K562 (cell line): ENCODE measurements around the gene PIN4. TPM values are rescaled to one million over a fixed set of nuclear protein-coding genes. Genes with fewer than 3 reads are reported as not detected.
A peak's percentile ranks its signal among the peaks of the same experiment; 100 is the strongest.

ENCODE experiments used
- ATF7 ChIP-seq: fragments of 450-650 bp; IDR thresholded peaks from 2 replicates; pipeline ENCODE4 v1.7.1; 2014; ENCODE audit warnings: mild to moderate bottlenecking, moderate library complexity
- CHD2 ChIP-seq: IDR thresholded peaks from 2 replicates; pipeline ENCODE4 v1.6.1; 2011; ENCODE audit warnings: low read depth, low read length
- E2F8 ChIP-seq: fragments of 450-650 bp; IDR thresholded peaks from 2 replicates; pipeline ENCODE4 v1.7.1; 2018; ENCODE audit warnings: mild to moderate bottlenecking, low read depth; ENCODE audit not compliant: partially characterized antibody
- FOXK2 ChIP-seq, 2 experiments: fragments of 450-650 bp; IDR thresholded peaks in 1 of 2; conservative IDR thresholded peaks in 1 of 2; 2 replicates each; pipeline ENCODE4 v1.6.1; 2016; ENCODE audit warnings: low read depth in 2 of 2, mild to moderate bottlenecking in 1 of 2
- HDAC1 ChIP-seq, 2 experiments: fragments of 450-650 bp; IDR thresholded peaks; 2 replicates each; pipeline ENCODE4 v1.6.1; 2016 to 2017; ENCODE audit warnings: inconsistent platforms in 1 of 2, mild to moderate bottlenecking in 1 of 2, moderate library complexity in 1 of 2
- HNRNPH1 ChIP-seq: fragments of 200-400 bp; formaldehyde crosslinking; optimal IDR thresholded peaks from 2 replicates; pipeline ENCODE3; 2017; ENCODE audit warnings: low read depth, mild to moderate bottlenecking, low read length, moderate library complexity
- JUNB ChIP-seq: fragments of 450-650 bp; formaldehyde crosslinking; conservative IDR thresholded peaks from 2 replicates; pipeline ENCODE4 v1.4.0; 2020; ENCODE audit warnings: mild to moderate bottlenecking
- KDM5B ChIP-seq: fragments of 200-600 bp; sonication (generic); IDR thresholded peaks from 2 replicates; pipeline ENCODE4 v1.6.1; 2012; ENCODE audit warnings: low read depth, mild to moderate bottlenecking, moderate library complexity, low read length, control low read depth, inconsistent platforms; ENCODE audit not compliant: insufficient replicate concordance
- NCOA2 ChIP-seq, 2 experiments: fragments of 450-650 bp; IDR thresholded peaks; 2 replicates each; pipeline ENCODE4 v1.6.1; 2018; ENCODE audit warnings: mild to moderate bottlenecking in 2 of 2, moderate library complexity in 1 of 2; ENCODE audit not compliant: partially characterized antibody in 2 of 2
- RBBP5 ChIP-seq: fragments of 200-600 bp; sonication (generic); IDR thresholded peaks from 2 replicates; pipeline ENCODE4 v1.6.1; 2012; ENCODE audit warnings: borderline replicate concordance, mild to moderate bottlenecking, low read length, control low read depth, inconsistent platforms; ENCODE audit not compliant: insufficient read depth, poor library complexity, severe bottlenecking
- SIN3B ChIP-seq: fragments of 450-650 bp; IDR thresholded peaks from 2 replicates; pipeline ENCODE4 v1.6.1; 2017; ENCODE audit warnings: low read depth, mild to moderate bottlenecking, moderate library complexity
- STAT6 ChIP-seq: sonication (generic); formaldehyde crosslinking; IDR thresholded peaks from 2 replicates; pipeline ENCODE4 v1.8.1; 2023; ENCODE audit warnings: mild to moderate bottlenecking, missing genetic modification reagents
- TEAD4 ChIP-seq, 2 experiments: sonication (generic) in 1 of 2; formaldehyde crosslinking in 1 of 2; IDR thresholded peaks; 2 replicates each; pipeline versions ENCODE4 v1.6.1 to v1.8.0; 2012 to 2022; ENCODE audit warnings: borderline replicate concordance in 1 of 2, inconsistent platforms in 1 of 2, low read length in 1 of 2, mild to moderate bottlenecking in 1 of 2, missing genetic modification reagents in 1 of 2
- TOE1 ChIP-seq, 2 experiments: fragments of 450-650 bp in 1 of 2; sonication (generic) in 1 of 2; formaldehyde crosslinking in 1 of 2; IDR thresholded peaks; 2 replicates each; pipeline versions ENCODE4 v1.7.1 to v1.8.0; 2016 to 2022; ENCODE audit warnings: borderline replicate concordance in 2 of 2, mild to moderate bottlenecking in 2 of 2, antibody characterized with exemption in 1 of 2, inconsistent platforms in 1 of 2, low read depth in 1 of 2, missing genetic modification reagents in 1 of 2, moderate library complexity in 1 of 2
- ZFP1 ChIP-seq: fragments of 450-650 bp; formaldehyde crosslinking; IDR thresholded peaks from 2 replicates; pipeline ENCODE4 v1.4.0; 2020; ENCODE audit warnings: mild to moderate bottlenecking, mixed read lengths
- polyA plus RNA-seq, 8 experiments: library from polyadenylated mRNA; depleted of rRNA in 4 of 8; stranded (reverse) in 5 of 8; unstranded in 3 of 8; fragments of >200 nt; fragmentation: Nextera tagmentation in 2 of 8; fragmentation: Illumina TruSeq in 1 of 8; extraction: Ambion mirVana in 2 of 8; extraction: Trizol in 1 of 8; gene quantifications; 2 replicates each; pipeline versions ENCODE4 v1.2.1 to v1.2.3, GENCODE V29; 2011 to 2014; ENCODE audit warnings: inconsistent platforms in 1 of 8, missing spikeins in 1 of 8
- total RNA-seq, 7 experiments: library from RNA; depleted of rRNA in 6 of 7; stranded (reverse); fragments of >200 nt in 6 of 7; fragmentation: Illumina TruSeq in 2 of 7; extraction: Trizol in 2 of 7; gene quantifications; 2 replicates each; pipeline versions ENCODE4 v1.2.1 to v1.2.3, GENCODE V29; 2011 to 2021; ENCODE audit warnings: low replicate concordance in 1 of 7
- TF ChIP-seq, protein P1 (sequence below): fragments of 200-800 bp; sonication (Bioruptor generic); IDR thresholded peaks from 2 replicates; pipeline ENCODE4 v1.6.1; 2017; ENCODE audit warnings: missing genetic modification characterization, missing compliant biosample characterization

PIN4 gene
- total and polyA plus RNA-seq, 9 of the 15 experiments (the other 6 are each of a cell fraction or from before 2014, with no cell fraction given), result 10.0 to 132 (median 45.6) TPM

- TF ChIP-seq TOE1 (IDR thresholded peaks at IDR 0.05; ENCODE audit: borderline replicate concordance) (peak; percentile 91), TOE1 (CRISPR knock-in tag; IDR thresholded peaks at IDR 0.05; ENCODE audit: borderline replicate concordance, low read depth) (no peak), ZFP1 (CRISPR knock-in tag) (no peak), CHD2 (0 out of 2 replicates have a peak, but pooled peaks have one; percentile 7), JUNB (CRISPR knock-in tag) (no peak), FOXK2 (conservative IDR thresholded peaks at IDR 0.05 in 1 of 2, IDR thresholded peaks at IDR 0.05 in 1 of 2; ENCODE audit: low read depth in 2 of 2) (peak; percentile 80 to 87), HDAC1 (IDR thresholded peaks at IDR 0.05) (peak in 1 of 2 experiments; percentile 53; a peak in 2 of 4 replicates), E2F8 (peak; percentile 54), RBBP5 (peak; percentile 79), ATF7 (peak; percentile 25; the same call in 1 of the 2 replicates), TEAD4 (IDR thresholded peaks at IDR 0.05; ENCODE audit: low read length) (no peak), TEAD4 (CRISPR knock-in tag; IDR thresholded peaks at IDR 0.05; ENCODE audit: borderline replicate concordance) (no peak), KDM5B (peak; percentile 57), SIN3B (peak; percentile 72), NCOA2 (IDR thresholded peaks at IDR 0.05; ENCODE audit: partially characterized antibody in 2 of 2) (peak in 1 of 2 experiments; percentile 97), HNRNPH1 (no peak), STAT6 (CRISPR knock-in tag) (no peak)
- TF ChIP-seq, protein P1, sequence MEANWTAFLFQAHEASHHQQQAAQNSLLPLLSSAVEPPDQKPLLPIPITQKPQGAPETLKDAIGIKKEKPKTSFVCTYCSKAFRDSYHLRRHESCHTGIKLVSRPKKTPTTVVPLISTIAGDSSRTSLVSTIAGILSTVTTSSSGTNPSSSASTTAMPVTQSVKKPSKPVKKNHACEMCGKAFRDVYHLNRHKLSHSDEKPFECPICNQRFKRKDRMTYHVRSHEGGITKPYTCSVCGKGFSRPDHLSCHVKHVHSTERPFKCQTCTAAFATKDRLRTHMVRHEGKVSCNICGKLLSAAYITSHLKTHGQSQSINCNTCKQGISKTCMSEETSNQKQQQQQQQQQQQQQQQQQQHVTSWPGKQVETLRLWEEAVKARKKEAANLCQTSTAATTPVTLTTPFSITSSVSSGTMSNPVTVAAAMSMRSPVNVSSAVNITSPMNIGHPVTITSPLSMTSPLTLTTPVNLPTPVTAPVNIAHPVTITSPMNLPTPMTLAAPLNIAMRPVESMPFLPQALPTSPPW (CRISPR knock-in tag), result peak; percentile 77
Observed at GRCh38 chrX:72181178-72182125, at the start of gene PIN4 (continued).
